Measurements from ENCODE around the gene ZDHHC14.
"Not testable (repeated sequence)": the region's sequence is repeated elsewhere in the genome, so short reads cannot be mapped to it uniquely, and the experiment has no call there.

Gene ZDHHC14

GRCh38 chr6:157381631-157382621 is 936 bp downstream of the ZDHHC14 start:
- DNase-seq = peak; percentile 64

- no peak for DNase-seq
These were observed 1.8 kb downstream of the ZDHHC14 start for GRCh38 chr6:157382821-157383220.

DNA sequence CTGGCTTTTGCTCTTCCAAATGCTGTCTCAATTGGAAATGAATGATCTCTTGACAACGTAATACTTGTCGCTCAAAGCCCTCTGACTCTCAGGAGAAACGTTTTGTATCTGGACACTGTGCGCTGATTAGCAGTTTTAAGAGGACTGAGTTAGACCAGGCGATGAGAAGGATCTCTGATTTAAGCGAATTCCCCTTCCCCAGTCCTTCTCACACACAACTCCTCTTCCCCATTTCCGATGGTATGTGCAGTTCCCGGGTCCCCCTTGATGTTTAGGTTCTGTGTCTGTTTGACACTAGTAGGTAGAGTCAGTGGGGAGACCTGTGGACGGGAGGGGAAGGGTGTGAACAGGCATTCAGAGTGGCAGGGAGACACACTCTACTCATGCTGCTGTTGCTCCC is 2.5 kb downstream of the ZDHHC14 start:
- DNase-seq = no peak

GRCh38 chr6:157384962-157385361 is 4.0 kb downstream of the ZDHHC14 start:
- DNase-seq = not testable (repeated sequence)

GRCh38 chr6:157385482-157385881 is 4.5 kb downstream of the ZDHHC14 start:
- no peak for DNase-seq

DNA sequence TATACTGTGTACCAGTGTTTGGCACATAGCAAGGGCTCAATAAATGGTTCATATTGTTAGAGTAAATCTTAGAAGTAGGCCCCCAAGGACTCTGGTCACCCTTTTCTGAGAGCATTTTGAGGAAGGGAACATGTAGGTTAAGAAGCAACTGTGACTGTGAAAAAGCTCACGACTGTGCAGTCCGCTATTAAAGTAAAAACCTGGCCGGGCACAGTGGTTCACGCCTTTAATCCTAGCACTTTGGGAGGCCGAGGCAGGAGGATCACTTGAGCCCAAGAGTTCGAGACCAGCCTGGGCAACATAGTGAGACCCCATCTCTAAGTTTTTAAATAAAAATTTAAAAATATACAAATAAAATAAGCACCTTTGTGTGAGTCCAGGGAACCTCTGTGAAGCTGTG is 5.0 kb downstream of the ZDHHC14 start:
- DNase-seq = no peak

- DNase-seq = no peak
These were observed 5.5 kb downstream of the ZDHHC14 start for GRCh38 chr6:157386454-157386853.

DNA sequence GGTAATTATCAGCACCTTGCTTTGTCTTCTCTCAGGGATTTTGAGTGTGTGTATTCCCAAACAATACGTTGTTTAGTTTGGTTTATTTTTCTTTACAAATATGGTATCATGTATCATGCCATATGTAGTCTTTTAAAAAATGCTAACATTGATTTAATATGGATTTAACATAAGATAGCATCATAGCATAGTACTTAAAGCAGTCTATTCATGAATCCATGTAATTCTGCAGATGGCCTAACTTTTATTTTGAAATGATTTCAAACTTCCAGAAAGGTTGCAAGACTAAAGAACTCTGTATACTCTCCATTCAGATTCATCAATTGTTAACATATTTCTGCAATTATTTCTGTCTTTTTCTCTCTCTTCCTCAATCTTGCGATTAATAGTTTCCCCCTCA is 7.9 kb downstream of the ZDHHC14 start:
- no peak for DNase-seq

- DNase-seq = no peak
These were observed 9.5 kb downstream of the ZDHHC14 start for GRCh38 chr6:157390273-157391060.

DNA sequence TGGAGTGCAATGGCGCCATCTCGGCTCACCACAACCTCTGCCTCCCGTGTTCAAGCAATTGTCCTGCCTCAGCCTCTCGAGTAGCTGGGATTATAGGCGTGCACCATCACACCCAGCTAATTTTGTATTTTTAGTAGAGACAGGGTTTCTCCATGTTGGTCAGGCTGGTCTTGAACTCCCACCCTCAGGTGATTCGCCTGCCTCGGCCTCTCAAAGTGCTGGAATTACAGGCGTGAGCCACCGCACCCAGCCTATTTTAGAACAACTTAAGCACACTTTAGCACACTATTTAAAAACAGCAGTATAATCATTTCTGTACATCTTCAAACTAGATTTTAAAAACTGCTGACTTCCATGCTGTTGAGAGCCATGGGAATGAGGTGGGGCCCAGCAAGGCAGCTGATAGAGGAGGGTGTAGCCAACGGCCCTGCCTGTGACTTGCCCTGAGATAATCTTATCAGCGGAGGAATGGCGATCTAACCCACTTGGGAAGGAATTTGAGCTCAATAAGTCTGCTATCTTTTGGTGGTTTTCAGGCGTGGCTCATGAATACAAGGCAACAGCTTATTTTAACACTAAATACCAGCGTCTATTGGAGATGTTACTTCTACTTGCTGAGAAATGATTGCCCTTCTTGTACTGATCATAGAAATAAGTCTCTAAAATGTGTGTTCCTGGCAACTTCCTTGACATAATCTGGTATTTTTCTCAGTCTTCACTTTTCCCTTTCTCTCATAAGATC is 12.1 kb downstream of the ZDHHC14 start:
- DNase-seq = no peak

DNA sequence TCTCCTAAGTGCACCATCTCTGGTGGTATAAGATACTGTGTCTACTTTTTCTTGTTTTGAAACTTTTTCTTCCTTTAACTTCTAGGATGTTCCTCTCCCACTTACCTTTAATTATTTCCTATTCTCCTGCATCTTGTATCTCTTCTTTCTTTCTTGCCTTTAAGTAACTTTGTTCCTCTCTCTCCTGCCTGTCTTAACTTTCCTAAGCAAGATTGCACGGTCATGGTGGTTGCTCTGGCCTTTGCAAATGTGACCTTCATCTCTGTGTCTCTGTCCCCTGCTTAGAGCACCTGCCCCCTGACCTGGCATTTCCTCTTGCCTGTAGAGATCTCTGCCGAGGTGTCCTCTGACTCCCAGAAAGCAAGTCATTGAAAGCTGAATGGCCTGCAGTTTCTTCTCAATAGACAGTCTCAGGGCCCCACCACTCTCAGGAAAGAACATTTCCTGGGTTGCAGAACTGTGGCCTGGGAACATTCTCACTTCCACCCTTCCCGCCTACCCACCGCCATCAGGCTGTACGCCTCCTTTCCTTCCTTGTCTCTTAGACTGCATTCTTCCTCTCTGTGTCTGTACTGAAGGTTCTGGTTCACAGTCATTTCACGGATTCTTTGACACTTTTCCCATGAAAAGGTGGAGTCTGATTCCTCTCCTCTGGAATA is 12.8 kb downstream of the ZDHHC14 start:
- DNase-seq = no peak

DNA sequence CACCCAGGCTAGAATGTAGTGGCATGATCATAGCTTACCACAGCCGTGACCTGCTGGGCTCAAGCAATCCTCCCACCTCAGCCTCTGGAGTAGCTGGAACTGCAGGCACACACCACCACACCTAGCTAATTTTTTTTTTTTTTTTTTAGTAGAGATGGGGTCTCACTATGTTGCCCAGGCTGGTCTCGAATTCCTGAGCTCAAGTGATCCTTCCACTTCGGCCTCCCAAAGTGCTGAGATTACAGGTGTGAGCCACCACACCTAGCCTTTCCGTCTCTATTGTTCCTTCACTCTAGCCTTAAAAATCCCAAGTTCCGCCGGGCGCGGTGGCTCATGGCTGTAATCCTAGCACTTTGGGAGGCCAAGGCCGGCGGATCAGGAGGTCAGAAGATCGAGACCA is 14.2 kb downstream of the ZDHHC14 start:
- not testable (repeated sequence) for DNase-seq

- DNase-seq = no peak
These were observed 15.0 kb downstream of the ZDHHC14 start for GRCh38 chr6:157396026-157396425.

DNA sequence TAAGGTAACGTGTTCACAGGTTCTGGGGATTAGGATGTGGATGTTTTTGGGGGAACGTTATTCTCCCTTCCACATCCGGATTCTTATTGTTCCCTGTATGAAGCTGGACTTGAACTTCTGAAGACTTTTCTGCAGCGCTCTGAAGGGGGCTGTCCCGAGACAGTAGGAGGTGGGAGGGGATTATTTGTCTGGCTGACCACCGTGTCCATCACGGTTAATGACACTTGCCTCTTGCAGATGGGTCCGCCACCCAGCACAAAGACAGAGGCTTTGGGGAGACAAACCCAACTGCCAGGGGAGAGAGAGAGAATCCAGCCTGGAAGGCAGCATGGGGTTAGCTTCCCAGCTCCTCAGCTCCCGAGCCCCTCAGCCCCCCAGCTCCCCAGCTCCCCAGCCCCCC is 16.7 kb downstream of the ZDHHC14 start:
- no peak for DNase-seq

- no peak for DNase-seq
These were observed 17.2 kb downstream of the ZDHHC14 start for GRCh38 chr6:157398151-157398550.

- no peak for DNase-seq
These were observed 19.7 kb downstream of the ZDHHC14 start for GRCh38 chr6:157400676-157401075.

GRCh38 chr6:157401734-157402338 is 20.8 kb downstream of the ZDHHC14 start:
- DNase-seq = no peak

- no peak for DNase-seq
These were observed 22.2 kb downstream of the ZDHHC14 start for GRCh38 chr6:157402996-157403685.

- no peak for DNase-seq
These were observed 22.7 kb downstream of the ZDHHC14 start for GRCh38 chr6:157403686-157404051.

DNA sequence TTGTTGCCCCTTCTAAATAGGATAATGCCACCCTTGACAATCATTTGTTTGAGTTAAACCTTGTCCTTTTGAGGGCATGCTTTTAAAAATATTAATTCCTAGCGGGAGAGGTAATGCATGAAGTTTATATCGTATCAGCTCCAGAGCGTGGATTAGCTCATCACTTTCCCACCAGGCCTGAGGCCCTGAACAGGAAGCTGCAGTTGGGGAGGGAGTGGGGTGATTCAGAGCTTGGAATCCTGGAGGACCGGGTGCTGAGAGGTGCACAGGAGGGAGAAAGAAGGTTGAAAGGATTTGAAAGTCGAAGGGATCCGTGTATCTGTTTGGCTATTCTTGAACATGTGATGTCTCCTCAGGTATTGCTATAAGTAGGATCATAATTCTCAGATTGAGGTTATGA is 25.0 kb downstream of the ZDHHC14 start:
- DNase-seq = no peak

GRCh38 chr6:157406661-157407060 is 25.7 kb downstream of the ZDHHC14 start:
- DNase-seq = no peak

GRCh38 chr6:157407646-157408045 is 26.7 kb downstream of the ZDHHC14 start:
- no peak for DNase-seq

Data from activated naive CD4-positive, alpha-beta T cell treated with Interleukin-2 at 50 U/mL for 16 hours (primary cell).